Breast epithelium (tissue), 3 donors: ENCODE data around the gene KIR2DL3.

Source experiments
- POLR2A ChIP-seq: fragments of 450-650 bp; IDR thresholded peaks from one replicate; pipeline ENCODE4 v1.6.1; 2016; ENCODE audit warnings: antibody characterized with exemption, mild to moderate bottlenecking, moderate library complexity
- POLR2AphosphoS5 ChIP-seq, 3 donors: sonication (generic); formaldehyde crosslinking; IDR thresholded peaks; one replicate each; pipeline ENCODE4 v1.6.1; 2017; ENCODE audit warnings: antibody characterized with exemption in 3 of 3
- TF ChIP-seq, protein P1 (sequence below), 3 donors: fragments of 450-650 bp; IDR thresholded peaks; one replicate each; pipeline ENCODE4 v1.5.1; 2016 to 2017; ENCODE audit warnings: antibody characterized with exemption in 3 of 3, mild to moderate bottlenecking in 3 of 3, moderate library complexity in 3 of 3

DNA sequence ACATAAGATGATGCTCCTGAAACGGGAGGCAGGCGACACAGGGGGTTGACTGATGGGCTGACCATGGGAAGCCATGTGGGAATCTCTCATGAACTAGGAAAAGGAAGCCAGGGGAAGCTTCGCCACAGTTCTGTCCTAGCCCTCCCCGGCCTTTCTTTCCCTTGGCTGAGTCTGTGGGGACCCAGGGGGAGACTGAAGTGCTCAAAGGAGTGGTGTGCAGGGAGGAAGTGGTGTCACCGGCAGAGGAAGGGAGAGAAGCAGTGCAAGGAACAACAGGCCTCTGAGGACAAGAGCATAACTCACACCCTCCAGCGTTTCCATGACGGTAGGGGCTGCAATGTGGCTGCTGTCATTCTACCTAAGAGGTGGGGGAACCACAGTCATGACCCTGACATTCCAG lies 13.0 kb upstream of the KIR2DL3 start:
- TF ChIP-seq, protein P1, sequence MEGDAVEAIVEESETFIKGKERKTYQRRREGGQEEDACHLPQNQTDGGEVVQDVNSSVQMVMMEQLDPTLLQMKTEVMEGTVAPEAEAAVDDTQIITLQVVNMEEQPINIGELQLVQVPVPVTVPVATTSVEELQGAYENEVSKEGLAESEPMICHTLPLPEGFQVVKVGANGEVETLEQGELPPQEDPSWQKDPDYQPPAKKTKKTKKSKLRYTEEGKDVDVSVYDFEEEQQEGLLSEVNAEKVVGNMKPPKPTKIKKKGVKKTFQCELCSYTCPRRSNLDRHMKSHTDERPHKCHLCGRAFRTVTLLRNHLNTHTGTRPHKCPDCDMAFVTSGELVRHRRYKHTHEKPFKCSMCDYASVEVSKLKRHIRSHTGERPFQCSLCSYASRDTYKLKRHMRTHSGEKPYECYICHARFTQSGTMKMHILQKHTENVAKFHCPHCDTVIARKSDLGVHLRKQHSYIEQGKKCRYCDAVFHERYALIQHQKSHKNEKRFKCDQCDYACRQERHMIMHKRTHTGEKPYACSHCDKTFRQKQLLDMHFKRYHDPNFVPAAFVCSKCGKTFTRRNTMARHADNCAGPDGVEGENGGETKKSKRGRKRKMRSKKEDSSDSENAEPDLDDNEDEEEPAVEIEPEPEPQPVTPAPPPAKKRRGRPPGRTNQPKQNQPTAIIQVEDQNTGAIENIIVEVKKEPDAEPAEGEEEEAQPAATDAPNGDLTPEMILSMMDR (IDR thresholded peaks at IDR 0.05): no peak
- TF ChIP-seq POLR2A (no peak), POLR2AphosphoS5 (IDR thresholded peaks at IDR 0.05) (no peak)
